Measurements from ENCODE around the gene POPDC2.

Gene POPDC2

DNA sequence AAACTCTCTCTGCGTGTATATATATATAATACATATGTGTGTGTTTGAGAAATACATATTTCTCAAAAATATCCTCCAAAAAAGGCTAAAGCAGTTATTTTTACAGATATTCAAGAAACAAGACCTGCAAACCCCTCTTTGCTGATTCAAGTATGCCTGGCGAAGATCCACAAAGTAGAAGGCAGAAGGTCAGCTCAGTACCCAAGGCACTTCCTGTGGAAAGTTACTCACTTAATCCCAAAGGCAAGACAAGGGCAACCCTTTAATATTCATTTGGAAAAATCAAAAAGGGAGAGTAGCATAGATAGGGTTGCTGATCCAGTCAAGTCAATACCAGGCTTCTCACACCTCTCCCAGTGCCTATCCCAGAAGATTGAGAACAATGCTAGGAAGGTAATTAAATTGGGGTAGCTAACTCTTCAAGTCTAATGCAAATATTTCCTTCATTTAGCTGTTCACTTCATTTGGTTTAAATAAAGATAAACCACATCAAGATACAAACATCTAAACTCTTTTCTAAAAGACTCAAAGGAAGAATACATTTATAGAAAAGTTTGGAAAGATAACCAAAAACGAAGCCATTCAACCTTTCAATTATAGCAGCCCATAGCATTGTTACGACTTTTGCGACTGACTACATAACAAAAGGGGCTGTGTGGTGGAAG, 9.6 kb upstream of the POPDC2 start:
- peak in 1 of 4 experiments; percentile 12 for DNase-seq

DNA sequence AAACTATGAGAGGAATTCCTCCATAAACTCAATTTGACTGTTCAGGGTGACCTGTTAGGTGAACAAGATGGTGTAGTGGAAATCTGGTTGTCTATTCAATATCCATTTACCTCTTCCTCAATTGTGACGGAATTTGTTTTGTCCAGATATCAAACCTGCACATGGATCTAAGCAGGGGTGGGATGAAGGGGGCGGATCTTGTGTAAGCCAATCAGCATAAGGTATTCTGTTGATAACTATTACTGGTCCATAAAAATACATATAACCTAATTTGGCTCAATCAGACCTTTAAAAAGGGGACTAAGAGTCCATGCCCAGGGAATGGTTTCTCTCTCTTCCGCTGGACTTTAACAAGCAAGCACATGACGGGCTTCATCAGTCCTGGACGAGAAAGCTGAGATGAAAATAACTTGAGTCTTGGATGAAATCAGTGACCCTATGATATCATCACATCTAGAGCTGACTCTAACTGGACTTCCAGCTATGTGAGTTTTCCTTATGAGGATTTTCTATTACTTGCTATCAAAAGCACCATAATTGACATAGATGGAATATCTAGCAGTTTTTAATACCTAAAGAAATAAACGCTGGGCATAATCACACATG, 5.7 kb upstream of the POPDC2 start:
- no peak for DNase-seq

DNA sequence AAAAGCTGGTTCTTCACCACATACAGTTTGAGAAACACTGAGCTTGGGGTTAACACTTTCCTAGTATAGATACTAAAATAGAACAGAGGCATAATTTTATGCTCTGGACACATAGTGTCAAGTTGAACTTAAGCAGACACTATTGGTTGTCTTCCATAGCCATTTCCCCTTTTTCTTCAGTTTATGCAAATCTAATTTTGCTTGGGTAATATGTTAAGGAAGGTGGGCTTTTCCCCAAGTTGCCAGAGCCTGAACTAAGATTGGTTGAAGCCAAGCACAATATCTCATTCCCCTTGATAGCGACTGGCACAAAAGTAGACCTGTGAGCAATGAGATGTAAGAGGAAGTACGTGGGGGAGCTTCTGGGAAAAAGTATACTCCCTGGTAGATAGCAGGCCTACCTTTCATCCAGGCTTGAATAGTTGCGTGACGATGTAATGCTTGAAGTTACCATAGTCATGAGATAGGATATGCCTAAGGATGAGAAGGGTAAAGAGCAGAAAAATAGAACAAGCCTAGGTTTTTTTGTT, 4.5 kb upstream of the POPDC2 start:
- peak in 2 of 4 experiments; percentile 23 to 38 for DNase-seq

DNA sequence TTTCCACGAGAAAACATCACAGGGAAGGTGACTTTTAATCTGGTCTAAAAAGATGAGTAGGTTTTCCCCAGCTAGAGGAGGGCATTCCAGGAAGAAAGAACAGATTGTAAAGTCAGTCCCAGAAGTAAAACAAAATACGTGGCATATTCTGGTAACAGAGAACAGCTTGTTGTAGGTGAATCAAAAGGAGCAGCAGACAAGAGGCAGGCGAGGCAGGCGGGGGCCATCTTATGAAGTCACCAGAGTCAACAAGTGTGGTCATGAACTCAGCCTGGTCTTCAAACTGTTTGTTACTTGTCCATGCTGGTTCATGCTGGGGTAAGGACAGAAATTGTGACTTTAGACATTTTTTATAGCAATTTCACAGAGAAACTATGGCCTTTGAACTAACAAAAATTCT, 4.0 kb upstream of the POPDC2 start:
- no peak for DNase-seq

DNA sequence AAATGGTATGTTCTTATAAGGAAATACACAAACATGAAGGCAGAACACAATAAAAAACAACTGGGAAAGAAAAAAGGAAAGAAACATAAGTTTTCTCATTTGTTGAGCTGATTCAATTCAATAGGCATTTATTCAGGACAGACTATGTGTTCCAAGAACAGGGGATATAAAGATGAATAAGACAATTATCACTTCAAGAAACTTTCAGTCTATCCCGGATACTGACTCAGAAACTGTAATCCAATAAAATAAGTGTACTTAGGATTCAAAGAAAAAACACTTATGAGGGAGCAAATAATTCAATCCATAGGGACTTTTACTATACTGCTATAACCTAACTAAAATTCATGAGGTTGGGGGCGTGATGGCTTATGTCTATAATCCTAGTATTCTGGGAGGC, 3.5 kb upstream of the POPDC2 start:
- DNase-seq = no peak

DNA sequence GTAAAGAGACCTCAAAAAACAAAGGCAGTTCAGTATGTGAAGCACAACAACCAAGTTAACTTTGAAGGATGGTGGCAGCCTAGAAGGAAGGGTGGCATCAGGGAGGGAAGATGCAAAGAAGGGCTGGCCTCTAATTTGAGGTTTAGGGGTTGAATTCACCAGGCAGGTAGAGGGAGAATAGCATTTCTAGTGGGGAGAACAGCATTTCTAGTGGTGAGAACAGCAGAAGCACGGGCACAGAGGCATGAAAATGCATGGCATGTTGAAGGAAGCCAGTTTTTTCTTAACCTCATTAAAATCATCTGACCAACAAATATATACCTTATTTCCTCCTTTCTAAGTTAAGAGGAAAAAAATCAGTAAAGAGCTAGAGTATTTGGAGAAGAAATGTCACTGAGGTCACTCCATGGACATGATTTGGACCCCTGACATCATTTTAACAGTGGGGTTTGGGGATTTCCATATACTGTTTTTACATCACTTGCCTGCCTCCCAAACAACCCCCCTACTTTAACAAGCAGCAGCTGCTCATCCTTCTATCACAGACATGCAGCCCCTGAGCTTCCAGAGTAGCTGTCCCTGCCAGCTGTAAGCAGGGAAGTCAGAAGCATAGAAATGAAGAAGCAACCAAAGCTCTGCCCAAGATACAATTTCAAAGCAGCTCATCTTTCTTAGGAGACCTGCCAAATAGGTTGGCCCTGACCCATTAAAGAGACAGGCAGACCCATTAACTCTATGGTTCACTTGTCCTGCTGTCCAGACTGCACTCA, 2.4 kb upstream of the POPDC2 start:
- DNase-seq = no peak

DNA sequence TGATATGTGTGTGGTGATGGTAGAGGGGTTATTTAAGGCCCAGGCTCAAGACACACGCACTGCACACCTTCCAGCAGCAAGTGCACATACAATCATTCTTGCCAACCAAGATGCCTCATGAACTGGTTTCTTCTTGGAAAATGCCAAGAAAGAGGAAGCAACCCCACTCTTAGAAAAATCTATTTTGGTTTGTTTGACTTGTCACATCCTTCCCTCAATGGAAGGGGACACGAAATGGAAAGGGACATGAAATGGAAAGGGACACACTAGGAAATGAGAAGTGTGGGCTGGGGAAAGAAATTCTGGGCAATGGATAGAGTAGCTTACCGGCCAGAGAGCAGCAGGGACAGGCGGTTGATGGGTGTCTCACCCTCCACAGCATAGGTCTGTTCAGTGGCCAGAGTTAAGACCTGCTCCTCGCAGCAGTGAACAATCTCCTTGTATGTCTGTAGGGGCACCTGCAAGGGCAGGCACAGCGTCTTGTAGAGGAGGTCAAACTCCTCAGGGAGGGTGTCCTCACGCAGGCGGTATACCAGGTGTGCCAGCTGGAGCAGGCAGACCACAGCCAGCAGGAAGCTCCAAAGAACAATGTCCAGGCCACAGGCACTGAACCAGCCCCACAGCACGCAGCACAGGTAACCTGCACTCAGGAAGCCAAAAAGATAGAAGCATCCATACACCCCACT, 640 bp downstream of the POPDC2 start:
- peak; percentile 37 to 78 (median 61) for DNase-seq

DNA sequence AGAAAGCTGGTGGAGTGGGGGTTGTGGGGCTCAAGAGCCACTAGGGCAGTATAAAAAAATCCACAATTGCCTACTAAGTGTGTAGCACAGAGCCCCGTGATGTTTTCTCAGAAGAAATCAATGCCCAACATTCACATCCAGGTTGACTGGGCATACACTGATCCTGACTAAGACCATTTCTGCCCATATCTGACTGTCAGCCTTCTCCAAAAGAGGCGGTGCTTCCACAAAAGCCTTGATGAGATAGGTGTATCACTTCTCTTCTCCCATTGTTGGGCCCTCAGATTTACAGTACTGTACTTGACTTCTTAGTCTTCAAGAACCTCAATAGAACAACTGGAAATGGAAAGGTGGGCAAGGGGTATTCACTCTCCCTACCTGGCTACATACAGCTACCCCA, 1.4 kb downstream of the POPDC2 start:
- DNase-seq = no peak

DNA sequence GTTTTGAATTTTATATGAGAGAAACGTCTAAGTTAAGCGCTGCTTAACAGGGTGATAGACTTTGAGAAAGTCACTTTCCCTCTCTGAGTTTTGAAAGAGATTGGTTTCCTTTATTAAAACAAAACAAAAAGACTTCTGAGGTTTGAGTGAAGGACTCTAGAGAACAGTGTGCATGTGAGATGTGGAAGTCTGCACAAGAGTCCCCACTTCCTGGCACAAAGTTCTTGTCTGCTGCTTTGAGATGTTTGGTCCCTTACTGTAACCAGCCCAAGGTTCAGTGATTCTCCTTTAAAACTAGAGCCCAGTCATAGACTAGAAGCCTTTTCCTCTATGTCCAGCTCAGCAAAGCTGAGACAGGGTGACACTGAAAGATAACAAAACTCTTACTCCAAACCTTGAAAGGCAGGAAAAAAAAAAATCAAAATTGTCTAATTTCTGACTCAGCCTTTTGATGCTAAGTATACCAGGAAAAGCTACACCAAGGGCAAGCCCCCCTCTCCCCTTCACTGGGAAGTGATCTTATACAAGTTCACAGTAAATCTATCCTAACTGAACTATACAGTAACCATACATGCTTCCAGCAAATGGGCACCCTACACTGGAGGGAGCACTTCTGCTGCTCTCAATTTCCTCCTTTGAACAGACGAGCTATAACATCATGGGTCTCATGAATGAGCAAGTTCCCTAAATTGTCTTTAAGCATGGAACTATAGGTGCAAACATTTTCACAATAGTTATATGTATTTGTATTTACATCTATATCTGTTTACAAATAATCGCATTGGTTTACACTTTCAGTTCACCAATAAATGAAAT, 2.3 kb downstream of the POPDC2 start:
- peak; percentile 56 to 81 (median 76) for DNase-seq

DNA sequence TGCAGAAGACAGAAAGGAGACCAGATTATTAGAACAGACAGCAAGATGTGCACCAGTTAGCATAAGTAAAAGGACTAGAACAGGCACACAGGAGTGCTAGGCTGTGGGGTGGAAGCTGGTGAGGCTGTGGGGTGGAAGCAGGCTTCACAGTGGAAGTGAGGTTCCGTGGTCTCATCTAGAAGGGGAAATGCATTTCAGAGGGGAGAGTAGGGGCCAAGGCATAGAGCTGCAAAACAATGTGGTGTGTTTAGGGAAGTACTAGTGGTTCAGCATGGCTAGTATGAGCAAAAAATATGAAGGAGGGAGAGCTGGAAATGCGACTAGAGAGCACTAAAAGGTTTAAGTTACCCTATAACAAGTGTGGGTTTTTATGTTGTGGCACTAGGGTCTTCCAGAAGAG, 6.5 kb downstream of the POPDC2 start:
- DNase-seq = peak; percentile 29 to 54 (median 51)

DNA sequence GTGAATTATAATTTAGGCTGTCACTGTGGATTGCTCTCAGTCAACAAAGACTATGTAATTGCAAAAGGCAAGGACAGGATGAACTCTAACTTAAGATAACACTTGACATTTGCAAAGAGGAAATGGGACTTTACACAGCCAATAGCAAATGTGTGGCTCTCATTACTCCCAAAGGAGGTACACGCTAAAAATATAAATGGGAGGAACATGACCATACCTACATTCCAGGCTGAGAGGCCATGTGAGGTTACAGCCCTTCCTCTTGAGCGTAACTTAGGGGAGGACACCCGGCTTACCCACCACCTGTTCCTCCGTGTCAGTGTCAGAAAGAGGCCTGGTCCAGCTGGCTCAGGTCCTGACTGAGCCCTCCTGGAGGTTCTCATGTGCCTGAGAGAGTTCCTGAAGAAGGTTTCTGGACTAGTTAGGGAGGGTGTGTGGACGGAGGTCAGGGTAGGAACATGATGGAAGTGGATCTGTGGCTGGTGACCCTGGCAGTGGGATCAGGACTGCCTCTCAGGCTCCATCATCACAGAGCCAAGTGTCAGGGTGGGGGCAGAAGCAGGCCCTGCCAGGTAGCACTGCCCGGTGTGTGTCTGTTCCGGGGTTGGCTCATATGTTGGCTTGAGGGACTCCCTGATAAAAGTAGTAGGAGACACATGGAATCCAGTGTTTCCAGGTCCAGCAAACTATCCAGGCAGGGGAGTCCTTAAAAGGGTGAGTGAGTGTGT, 7.9 kb downstream of the POPDC2 start:
- no peak for DNase-seq

DNA sequence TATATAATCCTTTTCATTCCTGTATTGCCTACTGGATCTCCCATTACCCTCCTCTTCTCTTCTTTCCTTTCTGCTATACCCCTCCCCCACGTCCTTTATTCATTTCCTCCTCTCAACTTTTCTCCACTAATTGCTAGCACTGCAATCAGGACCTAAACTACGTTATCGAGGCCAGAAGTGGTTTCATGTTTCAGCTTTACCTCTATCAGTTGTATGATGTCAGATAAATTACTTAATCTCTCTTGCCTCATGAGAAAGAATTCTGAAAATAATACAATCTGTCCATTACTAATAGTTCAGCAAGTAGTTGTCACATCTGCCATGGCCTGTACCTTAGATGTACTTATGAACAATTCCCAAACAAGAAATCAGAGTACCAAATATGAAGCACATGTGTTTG, 10.6 kb downstream of the POPDC2 start:
- no peak for DNase-seq

DNA sequence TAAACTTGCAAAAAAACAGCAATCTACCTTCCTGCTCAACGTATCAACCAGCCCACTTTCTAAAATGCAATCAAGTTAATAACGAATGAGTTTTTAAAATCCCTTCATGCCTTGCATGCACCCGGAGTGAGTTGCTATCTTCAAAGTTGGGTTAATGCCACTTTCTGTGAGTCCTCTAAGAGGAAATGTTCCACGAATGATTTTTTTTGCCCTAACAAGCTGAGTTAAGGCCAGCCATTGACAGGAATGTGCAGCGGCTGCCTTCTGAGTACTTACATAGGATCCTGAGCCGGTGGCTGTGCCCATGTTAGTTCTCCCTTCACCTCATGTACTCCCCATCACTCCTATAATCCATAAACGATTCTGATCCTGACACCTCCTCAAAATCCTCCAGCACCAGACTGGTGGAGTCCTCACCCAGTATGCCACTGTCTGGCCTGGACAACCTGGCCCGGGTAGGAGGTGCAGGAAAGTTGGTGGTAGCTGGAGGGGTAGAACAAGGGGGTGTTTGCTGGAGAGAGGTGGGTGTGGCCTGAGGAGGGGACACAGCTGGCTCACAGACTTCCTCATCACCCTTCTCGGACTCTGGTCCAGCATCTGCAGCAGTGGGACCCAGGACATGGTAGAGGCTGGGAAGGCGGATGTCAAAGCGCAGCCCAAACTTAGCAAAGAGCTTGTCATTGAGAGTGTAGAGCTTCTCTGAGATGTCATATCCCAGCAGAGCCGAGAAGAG, 12.4 kb downstream of the POPDC2 start:
- DNase-seq = no peak

DNA sequence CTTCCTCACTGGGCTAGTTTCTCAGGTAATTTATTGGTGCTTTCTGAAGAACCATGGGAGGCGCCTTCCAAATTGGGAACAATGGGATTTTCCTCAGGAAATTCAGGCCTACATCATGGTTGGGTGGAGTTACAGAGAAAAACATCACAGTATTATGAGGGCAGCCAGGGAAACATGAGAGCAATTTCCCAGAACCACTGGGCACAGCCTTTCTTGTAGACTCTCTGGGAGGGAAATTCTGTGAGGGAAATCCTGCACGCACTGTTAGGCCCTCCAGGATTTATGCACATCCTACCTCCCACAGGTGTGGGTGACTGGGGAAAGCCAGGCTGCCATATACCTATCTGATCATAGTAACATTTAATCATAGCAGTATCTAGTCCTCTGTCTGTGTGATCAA, 13.2 kb downstream of the POPDC2 start:
- DNase-seq = no peak

DNA sequence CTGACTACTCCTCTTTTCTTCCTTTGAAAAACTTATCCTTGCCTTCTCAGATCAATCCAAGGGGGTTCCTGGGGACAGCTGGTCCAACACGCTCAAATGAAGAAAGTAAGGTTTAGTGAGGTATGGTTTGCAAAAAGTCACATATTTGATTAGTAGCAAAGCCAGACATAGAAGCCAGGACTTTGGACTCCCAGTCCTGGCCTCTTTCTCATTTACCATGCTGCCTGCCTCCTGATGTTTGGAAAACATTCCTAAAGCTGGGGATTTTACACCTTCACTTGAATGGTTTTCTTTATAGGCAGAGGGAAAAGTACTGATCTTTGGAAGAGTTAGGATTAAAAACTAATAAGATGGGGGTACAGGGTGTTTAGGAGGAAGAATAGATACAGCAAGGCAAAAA, 14.6 kb downstream of the POPDC2 start:
- DNase-seq = no peak

DNA sequence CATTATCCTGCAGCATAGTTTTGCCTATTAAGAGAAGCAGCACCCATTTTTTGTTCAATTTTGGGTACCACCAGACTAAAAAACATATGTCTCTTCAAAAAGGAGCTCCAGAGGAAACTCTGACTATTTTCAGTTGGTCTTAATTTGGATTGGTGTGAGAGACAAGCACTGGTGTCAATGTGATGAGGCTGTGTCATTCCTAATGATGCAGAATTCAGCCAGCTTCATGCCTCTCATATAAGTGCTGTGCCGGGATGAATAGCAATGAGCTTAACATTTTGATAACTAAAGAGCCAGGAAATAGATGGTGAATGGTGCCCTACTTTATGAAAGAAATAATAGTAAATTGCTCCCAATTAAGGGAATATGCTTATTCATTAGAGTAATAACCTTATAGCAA, 15.9 kb downstream of the POPDC2 start:
- no peak for DNase-seq

DNA sequence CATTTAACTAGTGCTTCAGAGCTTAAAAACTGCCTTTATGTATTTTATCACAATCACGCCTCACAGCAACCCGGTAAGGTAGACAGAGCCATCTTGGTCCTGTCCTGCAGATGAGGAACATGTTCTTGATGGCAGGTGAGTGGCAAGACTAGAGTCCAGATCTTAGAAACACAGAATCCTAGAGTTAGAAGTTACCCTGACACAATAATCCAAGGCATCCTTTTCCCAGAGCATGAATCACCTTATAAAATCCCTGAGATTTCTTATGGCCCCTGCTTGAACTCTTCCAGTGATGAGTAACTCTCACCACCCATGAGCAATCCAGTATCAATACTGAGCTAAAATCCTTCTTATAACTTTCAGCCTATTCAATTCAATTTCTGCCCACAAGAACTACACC, 16.9 kb downstream of the POPDC2 start:
- DNase-seq = no peak

DNA sequence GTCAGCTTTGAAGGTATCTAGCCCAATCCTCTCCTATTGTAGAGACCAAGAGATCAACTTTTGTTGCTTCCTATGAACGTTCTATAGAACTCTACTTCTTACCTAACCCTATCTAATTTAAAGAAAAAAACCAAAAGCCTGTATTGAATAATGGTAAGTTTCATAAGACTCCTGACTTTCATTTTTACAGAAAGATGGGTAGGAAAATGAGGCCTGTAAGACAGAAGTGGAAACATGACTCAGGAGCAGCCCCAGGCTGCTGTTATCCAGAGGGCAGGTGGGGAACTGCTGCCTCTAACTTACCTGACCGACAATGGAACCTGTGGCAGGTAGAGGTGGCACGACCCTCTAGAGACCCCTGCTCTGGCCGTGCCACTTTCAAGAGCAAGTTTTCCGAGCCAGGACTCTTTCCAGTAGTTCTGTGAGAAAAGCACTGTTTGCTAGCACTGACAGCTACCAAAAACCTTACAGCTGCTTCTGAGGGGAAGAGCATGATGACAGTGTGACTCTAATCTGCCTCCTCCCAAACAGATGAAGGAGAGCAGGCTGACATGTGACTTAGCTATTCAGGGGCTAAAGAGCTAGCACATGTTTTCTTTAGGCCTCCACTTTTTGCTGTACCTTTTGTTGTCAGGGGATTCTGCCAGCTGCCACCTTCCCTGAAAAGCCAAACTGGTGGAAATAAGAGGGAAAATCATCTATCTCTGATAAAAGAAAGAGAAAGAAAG, 17.5 kb downstream of the POPDC2 start:
- no peak for DNase-seq

DNA sequence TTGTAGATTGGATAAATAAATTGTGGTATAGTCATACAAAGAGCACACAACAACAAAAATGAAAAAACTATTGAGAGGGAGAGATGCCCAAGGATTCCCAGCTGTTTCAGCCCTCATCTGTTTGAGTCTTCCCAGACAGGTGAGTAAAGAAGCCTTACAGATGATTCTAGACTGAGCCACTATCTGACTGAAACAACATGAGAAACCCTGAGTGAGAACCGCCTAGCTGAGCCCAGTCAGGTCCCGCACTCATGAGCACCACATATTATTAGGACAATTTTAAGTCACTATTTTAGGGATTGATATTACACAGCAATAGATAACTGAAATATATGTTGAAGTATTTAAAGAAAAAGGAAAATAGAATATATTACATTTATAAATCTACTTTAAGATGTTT, 19.0 kb downstream of the POPDC2 start:
- no peak for DNase-seq

All from suppressor macrophage (primary cell).